ENCODE data around the gene TRIM14.

Gene TRIM14, protein sequence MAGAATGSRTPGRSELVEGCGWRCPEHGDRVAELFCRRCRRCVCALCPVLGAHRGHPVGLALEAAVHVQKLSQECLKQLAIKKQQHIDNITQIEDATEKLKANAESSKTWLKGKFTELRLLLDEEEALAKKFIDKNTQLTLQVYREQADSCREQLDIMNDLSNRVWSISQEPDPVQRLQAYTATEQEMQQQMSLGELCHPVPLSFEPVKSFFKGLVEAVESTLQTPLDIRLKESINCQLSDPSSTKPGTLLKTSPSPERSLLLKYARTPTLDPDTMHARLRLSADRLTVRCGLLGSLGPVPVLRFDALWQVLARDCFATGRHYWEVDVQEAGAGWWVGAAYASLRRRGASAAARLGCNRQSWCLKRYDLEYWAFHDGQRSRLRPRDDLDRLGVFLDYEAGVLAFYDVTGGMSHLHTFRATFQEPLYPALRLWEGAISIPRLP

DNA sequence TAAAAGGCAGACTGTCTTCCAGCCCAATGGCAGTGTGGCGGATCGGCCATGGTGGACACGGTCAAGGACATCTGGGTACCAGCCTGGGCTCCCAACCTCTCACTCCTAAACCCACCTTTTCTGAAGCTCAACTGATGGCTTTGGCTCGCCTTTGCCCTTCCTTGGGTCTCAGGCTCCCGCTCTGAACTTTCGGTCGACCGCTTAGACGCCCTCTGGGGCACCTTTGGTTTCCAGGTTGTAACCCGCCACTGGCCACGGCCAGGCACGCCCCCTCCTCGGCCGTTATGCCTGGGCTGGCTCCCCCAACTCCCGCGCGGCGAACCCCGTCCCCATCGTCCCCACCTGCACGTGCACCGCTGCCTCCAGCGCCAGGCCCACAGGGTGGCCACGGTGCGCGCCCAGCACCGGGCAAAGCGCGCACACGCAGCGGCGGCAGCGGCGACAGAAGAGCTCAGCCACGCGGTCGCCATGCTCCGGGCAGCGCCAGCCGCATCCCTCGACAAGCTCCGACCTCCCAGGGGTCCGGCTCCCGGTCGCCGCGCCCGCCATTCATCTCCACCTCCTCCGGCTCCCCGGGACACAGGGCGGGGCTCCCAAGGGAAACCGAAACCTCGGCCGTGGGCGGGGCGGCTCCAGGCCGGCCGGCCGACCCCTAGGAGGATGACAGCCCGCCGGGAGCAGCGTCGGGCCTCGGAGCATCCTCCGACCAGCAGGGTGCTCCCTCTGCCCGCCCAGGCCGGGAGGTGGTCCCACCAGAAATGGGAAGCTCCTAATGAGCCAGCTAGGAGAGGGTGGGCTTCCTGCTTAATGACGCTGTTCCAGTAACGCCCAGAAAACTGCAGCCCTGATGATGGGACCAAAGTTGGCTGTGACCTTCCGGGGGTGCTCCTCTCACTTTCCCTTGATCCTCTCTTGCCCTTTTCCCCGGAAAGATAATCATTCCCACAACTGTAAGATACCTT is at the start of gene TRIM14:
Gene TRIM14, minus strand, starts transcription at position 583 of the 962 bp plus-strand sequence. Its CDS starts 34 bp downstream, at position 549.
- in situ Hi-C loops (cut with MboI; ENCODE audit: low sequenced_read_pairs), result no loop called here

DNA sequence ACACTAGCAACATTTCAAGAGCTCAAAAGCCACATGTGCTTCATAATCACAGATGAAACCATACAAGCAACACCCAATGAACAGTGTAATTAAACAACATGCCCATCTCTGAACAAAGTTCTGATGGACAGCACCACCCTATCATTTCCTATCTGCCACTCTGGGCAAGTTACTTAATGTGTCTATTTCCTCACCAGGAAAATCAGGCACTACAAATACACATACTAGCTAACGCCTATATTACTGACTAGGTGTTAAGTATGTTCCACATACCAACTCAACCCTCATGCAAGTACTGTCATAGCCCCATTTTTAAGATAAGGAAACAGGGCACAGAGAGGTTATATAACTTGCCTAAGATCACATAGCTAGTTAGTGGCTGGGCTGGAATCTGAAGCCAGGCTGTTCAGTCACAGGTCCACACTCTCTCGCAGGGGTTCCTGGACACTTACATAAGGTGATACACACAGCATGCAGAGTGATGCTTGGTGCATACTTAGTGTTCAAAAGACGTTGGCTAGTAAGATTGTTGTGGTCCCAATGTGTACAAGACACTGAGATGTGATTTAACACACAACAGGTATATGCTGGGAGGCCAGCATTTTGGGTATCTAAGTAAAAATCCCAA is 49.2 kb upstream of the TRIM14 start:
- in situ Hi-C loops (cut with MboI; ENCODE audit: low sequenced_read_pairs), result no loop called here

DNA sequence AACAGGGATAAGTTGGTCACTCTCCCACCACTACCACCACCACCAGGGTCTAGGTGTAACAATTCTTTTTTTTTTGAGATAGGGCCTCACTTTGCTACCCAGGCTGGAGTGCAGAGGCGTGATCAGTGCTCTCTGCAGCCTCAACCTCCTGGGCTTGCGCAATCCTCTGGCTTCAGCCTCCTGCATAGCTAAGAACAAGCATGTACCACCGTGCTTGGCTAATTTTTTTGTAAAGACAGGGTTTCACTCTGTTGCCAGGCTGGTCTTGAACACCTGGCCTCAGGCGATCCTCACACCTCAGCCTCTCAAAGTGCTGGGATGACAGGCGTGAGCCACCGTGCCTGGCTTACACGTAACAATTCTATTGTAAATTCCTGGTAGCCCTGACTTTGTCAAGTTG is 45.9 kb upstream of the TRIM14 start:
- in situ Hi-C loops (cut with MboI; ENCODE audit: low sequenced_read_pairs), result no loop called here

DNA sequence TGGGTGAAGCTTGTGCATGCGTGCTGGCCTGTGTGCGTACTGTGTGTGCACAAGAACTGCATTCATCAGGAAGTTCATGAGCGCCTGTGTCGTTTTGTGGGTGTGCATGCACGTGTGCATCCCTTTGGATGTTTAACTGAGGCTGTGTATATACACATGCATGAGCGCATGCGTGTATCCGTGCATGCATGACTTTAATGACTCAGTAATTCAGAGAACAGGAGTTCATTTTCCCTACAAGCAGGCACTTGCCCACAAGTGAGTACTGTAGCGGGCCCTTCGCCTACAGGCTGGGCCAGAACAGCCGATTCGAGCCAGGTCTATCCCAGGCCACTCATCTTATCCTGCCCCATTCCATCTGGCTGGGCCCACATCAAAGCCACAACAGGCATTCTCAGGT is 43.6 kb upstream of the TRIM14 start:
- in situ Hi-C loops (cut with MboI; ENCODE audit: low sequenced_read_pairs), result no loop called here

DNA sequence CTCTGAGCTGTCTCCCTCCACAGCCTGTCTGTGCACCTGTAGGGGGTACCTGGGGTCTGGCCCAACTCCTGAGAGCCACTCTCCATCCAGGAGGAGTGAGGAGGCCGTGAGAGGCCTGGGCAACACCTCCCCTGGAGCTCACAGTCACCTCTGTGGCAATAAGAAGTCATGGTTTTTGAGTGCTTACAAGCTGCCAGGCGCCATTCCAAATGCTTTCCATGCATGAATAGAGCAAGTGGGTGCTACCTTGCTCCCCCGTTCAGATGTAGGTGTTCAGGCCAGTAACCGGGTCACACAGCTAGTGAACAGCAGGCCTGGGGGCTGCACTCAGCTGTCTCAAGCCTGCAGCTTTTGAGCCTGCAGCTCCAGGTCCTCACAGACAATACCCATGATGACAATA is 42.8 kb upstream of the TRIM14 start:
- in situ Hi-C loops (cut with MboI; ENCODE audit: low sequenced_read_pairs), result no loop called here

DNA sequence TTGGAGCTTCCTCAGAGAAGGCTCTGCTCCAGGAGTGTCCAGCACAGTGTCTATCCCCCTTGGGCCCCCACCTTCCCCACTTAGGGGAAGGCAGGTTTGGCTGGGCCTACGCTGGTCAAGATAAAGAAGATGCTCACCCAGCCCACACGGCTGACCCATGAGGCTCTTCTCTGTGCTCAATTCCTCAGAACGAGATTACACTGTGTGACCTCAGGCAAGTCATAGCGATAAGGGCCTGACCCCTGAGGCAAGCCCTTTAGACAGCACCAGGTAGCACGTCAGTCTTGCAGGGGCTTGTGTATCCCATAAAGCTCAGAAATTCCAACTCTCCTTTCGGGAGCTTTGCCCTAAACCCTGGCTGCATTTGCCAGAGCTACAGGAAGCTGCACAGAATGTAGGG is 40.8 kb upstream of the TRIM14 start:
- in situ Hi-C loops (cut with MboI; ENCODE audit: low sequenced_read_pairs), result no loop called here

DNA sequence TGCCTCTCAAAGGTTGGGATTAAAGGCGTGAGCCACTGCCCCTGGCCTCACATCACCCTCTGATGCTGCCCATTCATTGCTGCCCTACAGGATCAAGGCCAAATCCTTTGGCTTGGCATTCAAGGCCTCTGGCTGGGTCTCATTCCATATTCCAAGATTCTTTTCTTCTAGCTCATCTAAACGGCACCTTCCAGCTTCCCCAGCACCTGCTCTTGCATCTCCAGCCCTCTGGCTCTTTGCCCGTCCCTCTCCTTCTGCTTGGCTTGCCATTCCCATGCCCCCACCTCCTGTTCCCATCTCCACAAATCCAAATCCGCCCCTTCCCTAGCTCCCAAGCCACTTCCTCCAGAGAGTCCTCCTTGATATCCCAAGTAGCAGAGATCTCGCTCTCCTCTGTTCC is 40.3 kb upstream of the TRIM14 start:
- in situ Hi-C loops (cut with MboI; ENCODE audit: low sequenced_read_pairs), result no loop called here

DNA sequence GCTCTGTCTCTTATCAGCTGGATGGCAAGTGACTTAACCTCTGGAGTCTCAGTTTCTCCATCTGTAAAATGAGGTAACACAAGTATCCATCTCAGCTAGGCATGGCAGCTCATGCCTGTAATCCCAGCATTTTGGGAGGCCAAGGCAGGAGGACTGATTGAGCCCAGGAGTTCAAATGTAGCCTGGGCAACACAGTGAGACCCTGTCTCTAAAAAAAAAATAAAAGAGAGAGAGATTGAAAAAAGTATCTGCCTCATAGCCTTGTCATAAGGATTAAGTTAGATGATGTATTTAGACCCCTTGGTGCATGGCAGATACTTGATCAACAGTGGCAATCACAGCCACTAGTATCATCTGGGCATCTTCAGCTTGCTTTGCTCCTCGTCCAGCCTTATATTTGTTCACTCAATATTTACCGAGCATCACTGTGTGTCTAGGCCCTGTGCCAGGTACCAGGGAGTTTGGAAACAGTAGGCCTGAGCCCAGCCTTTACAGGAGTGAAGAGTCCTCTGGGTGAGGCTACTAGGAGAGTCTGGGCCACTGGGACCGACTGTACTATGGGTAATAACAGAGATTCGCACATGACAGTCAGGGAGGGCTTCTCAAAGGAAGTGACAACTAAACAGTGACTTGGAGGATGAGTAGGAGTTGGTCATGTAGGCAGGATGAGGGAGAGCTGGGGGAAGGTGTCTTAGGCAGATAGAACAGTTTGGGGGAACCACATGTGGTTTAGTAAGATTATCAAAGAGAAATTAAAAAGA is 39.2 kb upstream of the TRIM14 start:
- in situ Hi-C loops (cut with MboI; ENCODE audit: low sequenced_read_pairs), result no loop called here

DNA sequence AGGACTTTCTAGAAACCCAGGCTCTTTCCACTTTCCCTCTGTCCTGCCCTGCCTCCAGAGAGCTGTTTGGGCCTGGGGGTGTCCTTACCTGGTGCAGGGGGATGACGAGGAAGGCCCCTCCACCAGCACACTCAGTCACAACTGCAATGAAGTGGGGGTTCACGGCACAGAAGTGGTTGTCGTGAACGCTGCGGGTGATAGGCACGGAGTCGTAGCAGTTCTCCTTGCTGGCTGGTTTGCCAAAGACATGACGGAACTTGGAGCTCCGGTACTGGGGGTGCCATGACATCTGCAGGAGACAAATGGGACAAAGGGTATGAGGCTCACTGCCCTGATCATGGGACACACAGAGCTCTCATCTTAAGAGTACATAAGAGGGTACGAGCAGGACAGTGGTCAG is 38.4 kb upstream of the TRIM14 start:
- in situ Hi-C loops (cut with MboI; ENCODE audit: low sequenced_read_pairs), result no loop called here

DNA sequence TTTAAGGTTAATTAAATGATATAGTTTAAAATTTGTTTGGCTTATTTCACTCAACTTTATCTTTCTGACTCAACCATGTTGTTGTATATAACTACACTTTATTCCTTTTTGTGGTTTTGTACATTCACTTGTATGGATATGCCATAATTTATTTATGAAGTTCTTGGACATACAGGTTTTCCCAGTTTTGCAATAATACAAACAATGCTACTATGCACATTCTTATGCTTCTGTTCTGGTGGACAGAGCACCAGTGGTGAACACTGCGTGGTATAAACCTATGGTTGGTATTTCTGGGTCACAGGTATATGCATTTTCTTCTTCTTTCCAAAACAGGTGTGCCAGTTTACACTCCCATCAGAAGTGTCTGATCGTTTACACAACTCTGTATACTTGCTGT is 35.7 kb upstream of the TRIM14 start:
- in situ Hi-C loops (cut with MboI; ENCODE audit: low sequenced_read_pairs), result no loop called here

DNA sequence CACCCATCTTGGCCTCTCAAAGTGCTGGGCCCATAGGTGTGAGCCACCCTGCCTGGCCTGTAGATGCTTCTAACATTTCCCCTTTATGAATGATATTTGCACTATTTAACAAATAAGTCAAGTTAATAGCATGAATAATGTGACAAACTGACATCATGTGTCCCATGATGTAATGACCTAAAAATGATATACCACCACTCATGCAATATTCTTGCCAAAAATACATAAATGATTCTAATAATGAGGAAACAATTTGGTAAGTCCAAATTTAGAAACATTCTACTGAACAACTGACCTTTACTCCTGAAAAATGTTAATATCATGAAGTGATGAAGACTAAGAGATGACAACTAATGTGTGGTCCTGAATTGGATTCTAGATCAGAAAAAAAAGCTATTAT is 33.5 kb upstream of the TRIM14 start:
- in situ Hi-C loops (cut with MboI; ENCODE audit: low sequenced_read_pairs), result no loop called here

DNA sequence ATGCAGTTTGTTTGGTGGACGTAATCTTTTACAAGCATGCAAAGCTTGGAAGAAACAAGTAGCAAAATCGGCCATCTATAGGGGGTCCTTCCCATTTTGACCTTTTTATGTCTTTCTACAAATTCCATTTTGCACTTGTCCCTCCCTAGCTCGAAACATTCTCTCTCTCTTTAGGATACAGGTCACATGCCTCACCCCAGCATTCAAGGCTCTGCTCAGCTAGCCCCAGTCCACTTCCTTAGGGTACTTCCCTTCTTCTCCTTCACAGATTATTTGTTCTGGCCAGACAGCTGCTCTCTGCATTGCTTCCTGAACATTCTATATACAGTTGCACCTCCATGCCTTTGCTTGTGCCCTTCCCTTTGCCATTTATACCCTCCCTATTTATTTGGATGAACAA is 31.7 kb upstream of the TRIM14 start:
- in situ Hi-C loops (cut with MboI; ENCODE audit: low sequenced_read_pairs), result no loop called here

DNA sequence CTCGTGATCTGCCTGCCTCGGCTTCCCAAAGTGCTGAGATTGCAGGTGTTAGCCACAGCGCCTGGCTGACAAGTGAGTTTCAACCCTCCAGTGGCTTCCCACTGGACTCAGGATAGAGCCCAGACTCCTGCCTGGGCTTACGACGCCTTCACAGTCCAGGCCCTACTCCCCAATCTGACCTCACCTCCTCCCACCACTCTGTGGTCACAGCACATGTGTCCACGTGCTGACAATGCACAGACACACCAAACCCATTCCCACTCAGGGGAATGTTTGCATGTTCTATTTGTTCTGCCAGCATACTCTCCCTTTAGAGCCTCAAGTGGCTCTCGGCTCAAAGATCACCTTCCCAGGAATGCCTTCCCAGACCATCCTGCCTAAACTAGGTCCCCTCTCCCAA is 31.1 kb upstream of the TRIM14 start:
- in situ Hi-C loops (cut with MboI; ENCODE audit: low sequenced_read_pairs), result no loop called here

DNA sequence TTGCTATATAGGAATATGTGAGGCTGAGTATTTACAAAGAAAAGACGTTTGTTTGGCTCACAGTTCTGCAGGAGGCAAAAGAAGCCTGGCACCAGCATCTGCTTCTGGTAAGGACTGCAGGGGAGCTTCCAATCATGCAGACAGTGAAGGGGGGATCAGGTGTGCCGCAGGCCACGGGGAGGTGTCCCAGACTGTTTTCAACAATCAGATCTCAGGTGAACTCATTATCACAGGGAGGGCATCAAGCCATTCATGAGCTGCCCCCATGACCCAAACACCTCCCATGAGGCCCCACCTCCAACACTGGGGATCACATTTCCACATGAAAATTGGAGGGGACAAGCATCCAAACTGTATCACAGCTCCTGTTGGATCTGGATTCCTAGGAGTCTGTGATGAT is 30.4 kb upstream of the TRIM14 start:
- in situ Hi-C loops (cut with MboI; ENCODE audit: low sequenced_read_pairs), result no loop called here

DNA sequence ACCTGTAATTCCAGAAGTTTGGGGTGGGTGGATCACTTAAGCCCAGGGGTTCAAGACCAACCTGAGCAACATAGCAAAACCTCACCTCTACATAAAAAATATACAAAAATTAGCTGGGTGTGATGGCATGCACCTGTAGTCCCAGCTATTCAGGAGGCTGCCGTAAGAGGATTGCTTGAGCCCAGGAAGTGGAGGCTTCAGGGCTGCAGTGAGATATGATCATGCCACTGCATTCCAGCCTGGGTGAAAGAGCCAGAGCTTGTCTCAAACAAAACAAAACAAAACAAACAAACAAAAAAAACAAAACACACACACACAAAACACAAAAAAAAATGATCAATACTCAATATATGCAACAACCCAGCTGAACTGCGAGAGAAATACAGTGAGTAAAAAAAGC is 29.5 kb upstream of the TRIM14 start:
- in situ Hi-C loops (cut with MboI; ENCODE audit: low sequenced_read_pairs), result no loop called here

DNA sequence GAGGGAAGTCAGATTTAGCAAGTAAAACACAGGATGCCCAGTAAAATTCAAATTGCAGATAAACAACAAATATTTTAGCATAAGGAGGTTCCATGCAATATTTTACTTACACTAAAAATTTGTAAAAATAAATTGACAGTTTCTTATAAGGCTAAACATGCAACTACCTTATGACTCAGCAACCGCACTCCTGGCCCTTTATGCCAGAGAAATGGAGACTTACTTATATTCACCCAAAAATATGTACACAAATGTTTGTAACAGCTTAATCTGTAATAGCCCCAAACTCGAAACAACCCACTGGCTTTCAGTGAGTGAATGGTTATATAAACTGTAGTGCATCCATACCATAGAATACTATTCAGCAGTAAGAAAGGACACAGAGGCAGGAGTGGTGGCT is 28.6 kb upstream of the TRIM14 start:
- in situ Hi-C loops (cut with MboI; ENCODE audit: low sequenced_read_pairs), result no loop called here

DNA sequence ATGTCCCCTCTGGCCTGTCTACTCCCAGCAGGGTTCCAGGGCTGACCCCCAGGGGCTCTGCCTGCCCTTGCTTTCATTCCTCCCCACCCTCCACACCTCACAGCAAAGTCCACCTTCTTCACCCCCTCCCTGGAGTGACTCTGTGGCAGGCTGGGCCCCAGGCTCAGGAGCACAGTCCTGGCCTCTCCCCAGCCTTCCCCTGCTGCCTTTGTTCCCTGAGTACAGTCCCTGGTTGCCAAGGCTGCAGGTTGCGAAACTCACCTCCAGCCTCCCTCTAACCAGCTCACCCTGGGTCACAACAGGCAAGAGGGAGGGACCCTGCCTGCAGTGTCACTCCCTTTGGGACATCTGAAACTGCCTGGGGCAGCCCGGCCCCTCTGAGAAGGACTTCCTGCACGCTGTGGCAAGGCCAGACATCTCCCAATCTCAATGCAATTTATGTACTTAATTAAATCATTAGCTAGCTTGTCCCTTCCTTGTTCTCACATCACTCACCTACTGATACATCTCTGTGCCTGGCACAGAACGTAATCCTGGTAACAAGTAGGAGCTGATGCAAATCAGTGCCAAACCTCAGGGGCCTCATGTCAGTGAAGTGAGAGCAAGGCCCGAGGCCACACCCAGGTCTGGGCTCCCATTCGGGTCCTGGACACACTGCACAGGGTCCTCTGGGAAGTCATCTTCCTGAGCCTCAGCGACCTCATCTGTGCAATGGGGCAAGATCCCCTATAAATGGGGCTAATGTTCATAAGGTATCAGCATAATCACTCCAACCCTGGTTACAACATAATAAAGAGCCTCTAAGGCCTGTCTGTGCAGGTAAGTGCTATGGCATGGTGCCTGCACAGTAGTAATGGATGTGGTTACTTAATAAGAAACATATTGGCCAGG is 27.3 kb upstream of the TRIM14 start:
- in situ Hi-C loops (cut with MboI; ENCODE audit: low sequenced_read_pairs), result no loop called here

DNA sequence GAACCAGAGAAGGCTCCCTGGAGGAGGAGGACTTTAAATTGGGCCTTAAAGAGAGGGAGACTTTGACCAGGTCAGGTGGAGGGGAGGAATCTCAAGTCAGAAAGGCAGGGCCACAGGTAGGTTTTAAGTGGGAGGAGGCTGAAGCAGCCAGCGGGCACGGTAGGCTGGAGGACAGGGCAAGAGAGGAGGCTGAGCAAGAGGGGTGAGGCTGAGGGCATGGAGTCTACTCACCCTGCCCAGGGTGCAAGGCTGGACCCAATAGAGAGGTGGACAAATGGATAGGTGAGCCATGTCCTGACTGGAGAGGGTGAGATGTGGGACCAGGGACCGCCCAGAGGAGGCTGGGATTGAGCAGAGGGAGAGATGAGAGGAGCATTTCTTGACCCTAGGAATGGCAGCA is 25.6 kb upstream of the TRIM14 start:
- in situ Hi-C loops (cut with MboI; ENCODE audit: low sequenced_read_pairs), result no loop called here

DNA sequence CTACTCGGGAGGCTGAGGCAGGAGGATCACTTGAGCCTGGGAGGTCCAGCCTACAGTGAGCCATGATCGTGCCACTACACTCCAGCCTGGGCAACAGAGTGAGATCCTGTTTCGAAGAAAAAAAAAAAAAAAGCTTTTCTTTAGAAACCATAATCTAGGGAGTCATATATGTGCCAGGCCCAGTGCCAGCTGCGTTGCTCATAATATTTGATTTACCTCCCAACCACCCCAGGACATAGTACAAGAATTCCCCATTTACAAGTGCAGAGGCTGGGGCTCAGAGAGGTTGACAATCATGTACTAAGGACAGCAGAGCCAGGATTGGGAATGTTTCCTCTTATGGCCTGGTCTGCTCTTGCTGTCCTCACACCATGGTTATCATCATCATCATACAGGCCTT is 25.1 kb upstream of the TRIM14 start:
- in situ Hi-C loops (cut with MboI; ENCODE audit: low sequenced_read_pairs), result no loop called here
